HepG2 (cell line): ENCODE measurements around the gene TTC6. TPM values are rescaled to one million over a fixed set of nuclear protein-coding genes. Genes with fewer than 3 reads are reported as not detected.

Experiments
- CBX5 ChIP-seq: sonication (generic); formaldehyde crosslinking; IDR thresholded peaks from 2 replicates; pipeline ENCODE4 v1.4.0; 2020; ENCODE audit warnings: missing genetic modification reagents, borderline replicate concordance
- ELF4 ChIP-seq: sonication (generic); formaldehyde crosslinking; IDR thresholded peaks from 2 replicates; pipeline ENCODE4 v1.5.0; 2020; ENCODE audit warnings: missing genetic modification reagents, mild to moderate bottlenecking, moderate library complexity, borderline replicate concordance
- FOSL2 ChIP-seq: sonication (generic); formaldehyde crosslinking; IDR thresholded peaks from 2 replicates; pipeline ENCODE4 v1.4.0; 2020; ENCODE audit warnings: missing genetic modification reagents
- HNRNPH1 ChIP-seq: fragments of 200-400 bp; formaldehyde crosslinking; optimal IDR thresholded peaks from 2 replicates; pipeline ENCODE3; 2017; ENCODE audit warnings: mild to moderate bottlenecking, low read depth, low read length
- HOXA5 ChIP-seq: sonication (generic); formaldehyde crosslinking; IDR thresholded peaks from 2 replicates; pipeline ENCODE4 v1.4.0; 2020; ENCODE audit warnings: missing genetic modification reagents
- KDM5B ChIP-seq: sonication (generic); formaldehyde crosslinking; IDR thresholded peaks from 2 replicates; pipeline ENCODE4 v1.4.0; 2020; ENCODE audit warnings: missing genetic modification reagents, mild to moderate bottlenecking, borderline replicate concordance
- KMT2A ChIP-seq: sonication (generic); formaldehyde crosslinking; IDR thresholded peaks from 2 replicates; pipeline ENCODE4 v1.4.0; 2020; ENCODE audit warnings: missing genetic modification reagents
- NFYC ChIP-seq: IDR thresholded peaks from 2 replicates; pipeline ENCODE4 v1.6.1; 2016; ENCODE audit warnings: missing genetic modification reagents, missing compliant biosample characterization
- PATZ1 ChIP-seq: sonication (generic); formaldehyde crosslinking; IDR thresholded peaks from 2 replicates; pipeline ENCODE4 v1.4.0; 2020; ENCODE audit warnings: missing genetic modification reagents
- PBX3 ChIP-seq: sonication (generic); formaldehyde crosslinking; IDR thresholded peaks from 2 replicates; pipeline ENCODE4 v1.8.1; 2023; ENCODE audit warnings: missing genetic modification reagents, inconsistent platforms, borderline replicate concordance
- PHB2 ChIP-seq: fragments of 450-650 bp; IDR thresholded peaks from 2 replicates; pipeline ENCODE4 v1.6.1; 2018; ENCODE audit not compliant: partially characterized antibody
- RBM39 ChIP-seq: fragments of 200-400 bp; formaldehyde crosslinking; IDR thresholded peaks from one replicate; pipeline ENCODE4 v1.6.1; 2018; ENCODE audit warnings: antibody characterized with exemption, mild to moderate bottlenecking, low read depth, low read length; ENCODE audit not compliant: poor library complexity, severe bottlenecking
- REPIN1 ChIP-seq: sonication (generic); formaldehyde crosslinking; IDR thresholded peaks from 2 replicates; pipeline ENCODE4 v1.8.0; 2022; ENCODE audit warnings: missing genetic modification reagents, low read depth, mild to moderate bottlenecking, borderline replicate concordance
- SMYD3 ChIP-seq: sonication (generic); formaldehyde crosslinking; IDR thresholded peaks from 2 replicates; pipeline ENCODE4 v1.8.1; 2023; ENCODE audit warnings: mild to moderate bottlenecking, missing genetic modification reagents
- THAP9 ChIP-seq: sonication (generic); formaldehyde crosslinking; IDR thresholded peaks from 2 replicates; pipeline ENCODE4; 2020; ENCODE audit warnings: missing genetic modification reagents, mild to moderate bottlenecking, borderline replicate concordance
- ZNF234 ChIP-seq: sonication (generic); formaldehyde crosslinking; conservative IDR thresholded peaks from 2 replicates; pipeline ENCODE4 v1.5.1; 2020; ENCODE audit warnings: mild to moderate bottlenecking, missing genetic modification reagents
- ZNF282 ChIP-seq: fragments of 450-650 bp; IDR thresholded peaks from 2 replicates; pipeline ENCODE4 v1.6.1; 2018; ENCODE audit not compliant: partially characterized antibody
- ZNF383 ChIP-seq: sonication (generic); formaldehyde crosslinking; IDR thresholded peaks from 2 replicates; pipeline ENCODE4 v1.4.0; 2020; ENCODE audit warnings: missing genetic modification reagents, mild to moderate bottlenecking, borderline replicate concordance
- polyA plus RNA-seq, 8 experiments: library from polyadenylated mRNA; depleted of rRNA in 3 of 8; stranded (reverse) in 7 of 8; unstranded in 1 of 8; fragments of >200 nt; fragmentation: Illumina TruSeq in 4 of 8; extraction: Trizol in 4 of 8; gene quantifications; 2 replicates each; pipeline versions ENCODE4 v1.2.1 to v1.2.3, GENCODE V29; 2011 to 2016; ENCODE audit warnings: low read depth in 4 of 8, missing spikeins in 1 of 8, mixed read lengths in 1 of 8; ENCODE audit not compliant: insufficient read depth in 1 of 8
- total RNA-seq, 5 experiments: library from RNA; depleted of rRNA; stranded (reverse); fragments of >200 nt; fragmentation: Illumina TruSeq; extraction: Trizol; gene quantifications; 2 replicates each; pipeline ENCODE4 v1.2.3, GENCODE V29; 2016; ENCODE audit warnings: low read depth in 1 of 5
- TF ChIP-seq, protein P1 (sequence below): sonication (generic); formaldehyde crosslinking; IDR thresholded peaks from 2 replicates; pipeline ENCODE4 v1.4.0; 2020; ENCODE audit warnings: low read depth, mild to moderate bottlenecking, missing genetic modification reagents
- TF ChIP-seq, protein P2 (sequence below): sonication (generic); formaldehyde crosslinking; IDR thresholded peaks from 2 replicates; pipeline ENCODE4 v1.4.0; 2020; ENCODE audit warnings: missing genetic modification reagents, borderline replicate concordance

The TTC6 gene
- total and polyA plus RNA-seq, 2 of the 13 experiments (the other 11 are each of a cell fraction or from before 2014, with no cell fraction given) = 9.3 to 27.4 TPM

DNA sequence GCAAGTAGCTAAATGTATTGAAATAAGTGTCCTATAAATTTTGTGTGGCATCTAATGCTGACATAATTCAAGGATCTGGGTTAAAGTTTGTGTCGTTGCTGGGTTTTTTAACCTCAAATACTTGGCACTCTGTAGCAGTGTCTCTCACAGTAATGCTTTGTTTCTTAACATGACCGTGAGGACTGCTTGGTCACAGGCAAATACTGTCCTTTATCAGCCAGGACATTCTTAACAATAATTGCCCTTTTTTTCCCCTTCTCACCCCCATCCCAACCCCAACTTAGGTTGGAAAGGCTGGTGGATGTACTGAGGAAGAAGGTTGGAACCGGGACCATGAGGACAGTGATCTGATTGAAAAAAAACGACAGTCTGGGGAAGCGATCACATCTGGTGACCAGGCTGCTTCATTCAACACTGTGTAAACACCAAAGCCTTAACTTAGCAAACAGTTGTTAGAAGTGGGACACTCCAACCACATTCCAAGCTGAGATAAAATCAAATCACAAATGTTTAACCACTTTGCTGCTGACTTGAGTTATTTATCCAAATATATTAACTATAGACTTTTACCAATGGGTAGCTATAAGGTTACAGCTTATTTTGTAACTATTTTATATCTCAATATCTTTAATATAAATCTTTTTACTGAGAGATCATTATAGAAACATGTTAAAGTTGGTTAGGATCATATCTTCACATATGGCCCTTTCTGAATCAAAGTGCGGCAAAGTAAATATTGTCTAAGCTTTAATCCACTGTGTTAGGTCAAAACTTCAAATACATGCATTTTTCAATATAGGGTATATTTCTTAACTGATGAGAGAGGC, 48.6 kb upstream of the TTC6 start (continued):
- TF ChIP-seq HNRNPH1 = no peak
- TF ChIP-seq, protein P1, sequence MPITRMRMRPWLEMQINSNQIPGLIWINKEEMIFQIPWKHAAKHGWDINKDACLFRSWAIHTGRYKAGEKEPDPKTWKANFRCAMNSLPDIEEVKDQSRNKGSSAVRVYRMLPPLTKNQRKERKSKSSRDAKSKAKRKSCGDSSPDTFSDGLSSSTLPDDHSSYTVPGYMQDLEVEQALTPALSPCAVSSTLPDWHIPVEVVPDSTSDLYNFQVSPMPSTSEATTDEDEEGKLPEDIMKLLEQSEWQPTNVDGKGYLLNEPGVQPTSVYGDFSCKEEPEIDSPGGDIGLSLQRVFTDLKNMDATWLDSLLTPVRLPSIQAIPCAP (CRISPR knock-in tag) = no peak
- no peak for TF ChIP-seq PHB2
- TF ChIP-seq SMYD3 (CRISPR knock-in tag) = peak; percentile 97
- TF ChIP-seq RBM39 = no peak
- TF ChIP-seq, protein P2, sequence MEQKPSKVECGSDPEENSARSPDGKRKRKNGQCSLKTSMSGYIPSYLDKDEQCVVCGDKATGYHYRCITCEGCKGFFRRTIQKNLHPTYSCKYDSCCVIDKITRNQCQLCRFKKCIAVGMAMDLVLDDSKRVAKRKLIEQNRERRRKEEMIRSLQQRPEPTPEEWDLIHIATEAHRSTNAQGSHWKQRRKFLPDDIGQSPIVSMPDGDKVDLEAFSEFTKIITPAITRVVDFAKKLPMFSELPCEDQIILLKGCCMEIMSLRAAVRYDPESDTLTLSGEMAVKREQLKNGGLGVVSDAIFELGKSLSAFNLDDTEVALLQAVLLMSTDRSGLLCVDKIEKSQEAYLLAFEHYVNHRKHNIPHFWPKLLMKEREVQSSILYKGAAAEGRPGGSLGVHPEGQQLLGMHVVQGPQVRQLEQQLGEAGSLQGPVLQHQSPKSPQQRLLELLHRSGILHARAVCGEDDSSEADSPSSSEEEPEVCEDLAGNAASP (CRISPR knock-in tag) = peak; percentile 94
- peak; percentile 92; the same call in 1 of the 2 replicates for TF ChIP-seq PATZ1 (CRISPR knock-in tag)
- no peak for TF ChIP-seq ZNF383
- peak; percentile 96 for TF ChIP-seq HOXA5 (CRISPR knock-in tag)
- TF ChIP-seq ZNF234 (CRISPR knock-in tag) = no peak
- no peak for TF ChIP-seq ZNF282
- TF ChIP-seq THAP9 (CRISPR knock-in tag) = no peak
- TF ChIP-seq REPIN1 (CRISPR knock-in tag) = peak; percentile 99
- no peak for TF ChIP-seq KDM5B (CRISPR knock-in tag)
- TF ChIP-seq CBX5 = no peak
- TF ChIP-seq KMT2A (CRISPR knock-in tag) = peak; percentile 92; the same call in 1 of the 2 replicates
- 0 out of 2 replicates have a peak, but pooled peaks have one; percentile 51 for TF ChIP-seq PBX3 (CRISPR knock-in tag)
- peak; percentile 90 for TF ChIP-seq FOSL2 (CRISPR knock-in tag)
- 0 out of 2 replicates have a peak, but pooled peaks have one; percentile 2 for TF ChIP-seq ELF4 (CRISPR knock-in tag)
- TF ChIP-seq NFYC = peak; percentile 63
